Activated naive CD4-positive, alpha-beta T cell treated with anti-CD3 and anti-CD28 coated beads, Interleukin-2, amount 50 U/mL, for 72 hours (primary cell): Measurements from ENCODE around the gene CREBRF. TPM values are rescaled to one million over a fixed set of nuclear protein-coding genes. Genes with fewer than 3 reads are reported as not detected.
"Not testable (repeated sequence)": the region's sequence is repeated elsewhere in the genome, so short reads cannot be mapped to it uniquely, and the experiment has no call there.

Experiments
- ATAC-seq, 2 donors: fragments of 150-1000 bp; cut with Tn5 transposase; 2 replicates each; pipeline ENCODE4 v1.10.0; 2021; ENCODE audit warnings: mild to moderate bottlenecking in 2 of 2, moderate library complexity in 2 of 2
- DNase-seq, 2 donors: peaks; one replicate each; pipeline ENCODE4 v3.0.0; 2021 to 2022; ENCODE audit warnings: low spot score in 2 of 2
- H3K27ac Mint-ChIP-seq, 2 donors: one replicate each; pipeline ENCODE4 v1.8.0; 2022; ENCODE audit warnings: mild to moderate bottlenecking in 2 of 2, mixed read lengths in 2 of 2
- H3K36me3 Mint-ChIP-seq, 2 donors: one replicate each; pipeline ENCODE4 v1.8.0; 2022; ENCODE audit warnings: mixed read lengths in 2 of 2
- H3K9me3 Mint-ChIP-seq, 2 donors: one replicate each; pipeline ENCODE4 v1.8.0; 2022; ENCODE audit warnings: mixed read lengths in 2 of 2
- total RNA-seq, 2 donors: library from RNA; stranded (reverse); gene quantifications; one replicate each; pipeline ENCODE4 v1.2.3, GENCODE V29; 2022

Gene CREBRF
- total RNA-seq, 2 donors from 2014 or later: 12.7 to 39.6 TPM

DNA sequence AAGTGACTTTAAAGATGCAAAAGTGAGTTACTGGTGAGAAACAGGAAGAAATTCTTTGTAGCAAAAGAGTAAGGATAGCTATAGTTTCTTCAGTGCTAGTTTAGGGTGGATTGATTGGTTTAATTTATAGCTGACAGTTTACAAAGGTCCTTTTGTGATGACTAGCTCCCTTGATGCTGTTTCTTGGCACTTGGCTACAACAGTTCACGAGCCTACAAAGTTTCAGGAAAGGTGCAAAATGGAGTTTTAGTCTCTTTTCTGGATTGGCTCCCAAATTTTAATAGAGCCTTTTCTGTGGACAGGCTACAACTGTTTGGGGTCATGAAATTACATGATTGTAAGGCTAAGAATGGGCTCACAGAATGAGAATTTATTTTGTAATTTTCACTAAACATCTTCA lies 47.3 kb downstream of the CREBRF start:
- H3K9me3 Mint-ChIP-seq: peaks cover 4 to 7% of the 10 kb centered on the region in 2 donors
- DNase-seq (no peak), ATAC-seq (no peak)
- peaks cover 9 to 23% of the 10 kb centered on the region in 2 donors for H3K36me3 Mint-ChIP-seq
- peak overlapping the region in 1 of 2 donors; percentile 16 for H3K27ac Mint-ChIP-seq

DNA sequence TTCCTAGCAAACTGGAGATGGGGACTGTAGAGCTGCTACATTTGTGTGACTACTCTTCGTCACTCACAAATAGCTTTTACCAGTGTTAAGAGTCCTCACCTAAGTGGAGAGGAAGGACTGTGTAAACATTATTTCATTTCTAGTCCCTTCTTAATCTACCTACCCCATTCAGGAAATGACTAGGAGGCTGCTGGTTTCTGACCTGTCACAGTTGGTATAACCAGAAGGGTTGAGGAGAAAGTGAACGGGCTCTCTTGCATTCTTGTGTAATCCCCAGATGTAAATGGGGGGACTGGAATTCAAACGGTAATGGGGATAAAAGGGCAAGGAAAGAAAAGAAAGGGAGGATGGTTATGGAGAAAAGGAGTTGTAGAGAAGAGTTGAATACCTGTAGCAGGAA lies 52.8 kb downstream of the CREBRF start:
- DNase-seq (no peak), ATAC-seq (peak in 1 of 2 donors; percentile 51)
- Mint-ChIP-seq H3K27ac (peak overlapping the region; percentile 12 to 36), H3K9me3 (no peaks in the 10 kb centered on the region), H3K36me3 (no peaks in the 10 kb centered on the region)

DNA sequence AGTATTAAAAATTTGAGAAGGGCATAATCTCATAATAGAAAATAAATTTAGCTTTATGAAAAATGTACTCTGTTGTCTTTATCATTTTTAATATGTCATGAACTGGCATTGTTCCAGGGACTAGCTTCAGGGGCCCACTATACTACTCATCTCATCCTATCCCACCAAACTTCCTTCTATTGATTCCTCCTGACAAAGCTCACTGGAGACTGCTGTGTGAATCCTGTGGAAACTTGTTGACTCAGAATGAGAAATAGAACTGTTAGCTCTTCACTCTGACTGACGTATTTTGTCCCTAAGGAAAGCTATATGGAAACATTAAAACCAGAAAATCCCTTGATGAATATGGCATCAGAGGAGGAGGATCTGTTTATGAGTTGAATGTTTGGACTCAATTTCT lies 58.4 kb downstream of the CREBRF start:
- Mint-ChIP-seq H3K9me3 (peaks cover 0 to 6% of the 10 kb centered on the region in 2 donors), H3K36me3 (peaks cover 0 to 9% of the 10 kb centered on the region in 2 donors), H3K27ac (peak overlapping the region in 1 of 2 donors; percentile 36)
- ATAC-seq (peak; percentile 13 to 24), DNase-seq (no peak)

- ATAC-seq (no peak), DNase-seq (no peak)
- H3K27ac Mint-ChIP-seq: no peak overlapping the region
- H3K9me3 Mint-ChIP-seq: peaks cover 0 to 7% of the 10 kb centered on the region in 2 donors
- peaks cover 4 to 17% of the 10 kb centered on the region in 2 donors for H3K36me3 Mint-ChIP-seq
Measured at GRCh38 chr5:173119719-173120118, 63.6 kb downstream of the CREBRF start.

DNA sequence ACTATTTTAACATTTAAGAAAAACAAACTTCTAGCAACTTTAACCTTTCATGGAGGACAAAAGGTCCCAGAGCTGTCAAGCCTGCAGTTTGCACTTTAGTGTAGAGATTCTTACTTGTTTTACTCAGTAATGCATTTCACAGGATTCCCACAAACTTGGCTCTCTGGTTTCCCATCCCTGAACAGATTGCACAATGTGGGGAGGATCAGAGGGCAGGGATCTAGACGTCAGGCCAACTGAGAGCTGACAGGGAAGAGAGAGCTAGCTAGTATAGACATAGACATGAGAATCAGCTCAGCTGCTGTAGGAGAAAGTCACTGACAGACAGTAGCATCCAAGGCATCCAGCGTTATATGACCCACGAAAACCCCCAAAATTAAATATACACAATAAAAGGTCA lies 67.3 kb downstream of the CREBRF start:
- ATAC-seq: no peak
- no peak for DNase-seq
- Mint-ChIP-seq H3K27ac (no peak overlapping the region), H3K9me3 (peaks cover 0 to 7% of the 10 kb centered on the region in 2 donors), H3K36me3 (peaks cover 4 to 8% of the 10 kb centered on the region in 2 donors)

GRCh38 chr5:173132166-173132565 lies 76.0 kb downstream of the CREBRF start:
- not testable (repeated sequence) for H3K9me3 Mint-ChIP-seq, H3K27ac Mint-ChIP-seq, H3K36me3 Mint-ChIP-seq, DNase-seq, ATAC-seq

- DNase-seq (no peak), ATAC-seq (no peak)
- H3K27ac Mint-ChIP-seq: no peak overlapping the region
- no peaks in the 10 kb centered on the region for H3K9me3 Mint-ChIP-seq
- no peaks in the 10 kb centered on the region for H3K36me3 Mint-ChIP-seq
Measured at GRCh38 chr5:173138707-173139106, 82.6 kb downstream of the CREBRF start.

DNA sequence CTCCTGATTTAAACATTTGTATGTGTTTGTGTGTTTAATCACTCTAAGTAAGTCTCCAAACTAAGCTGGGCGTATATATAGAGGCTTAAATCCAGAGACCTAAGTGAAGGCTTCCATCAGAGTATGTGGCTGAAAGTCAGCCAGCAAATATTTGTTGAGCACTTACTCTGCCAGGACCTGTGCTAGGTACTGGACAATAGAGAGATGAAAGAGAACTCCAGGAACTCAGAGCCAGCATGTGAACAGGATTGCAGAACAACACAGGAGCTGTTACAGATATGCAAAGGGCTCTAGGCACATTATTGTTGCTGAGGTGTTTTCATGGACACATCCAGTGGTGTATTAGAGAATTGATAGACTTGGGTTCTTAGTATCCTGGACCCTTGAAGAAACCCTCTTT lies 83.5 kb downstream of the CREBRF start:
- H3K27ac Mint-ChIP-seq: peak overlapping the region; percentile 25 to 48
- no peaks in the 10 kb centered on the region for H3K36me3 Mint-ChIP-seq
- DNase-seq (no peak), ATAC-seq (no peak)
- no peaks in the 10 kb centered on the region for H3K9me3 Mint-ChIP-seq

DNA sequence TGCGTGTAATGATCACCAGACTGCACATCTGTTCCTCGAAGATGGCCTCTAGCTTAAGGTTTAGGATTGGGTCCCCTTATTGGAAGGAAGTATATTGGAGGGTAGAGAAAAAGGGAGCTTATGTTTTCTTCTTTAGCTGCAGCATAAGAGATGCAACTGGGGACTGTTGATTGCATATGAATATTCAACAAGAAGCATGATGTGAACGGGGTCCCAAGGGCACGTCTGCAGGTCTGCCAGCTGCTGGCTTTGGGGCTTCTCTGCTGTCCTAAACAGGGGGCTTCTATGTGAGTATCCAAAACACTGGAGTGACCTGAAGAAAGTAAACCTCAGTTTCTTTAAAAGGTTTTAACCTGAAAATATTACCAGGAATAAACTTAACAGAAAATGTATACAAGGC lies 84.6 kb downstream of the CREBRF start:
- Mint-ChIP-seq H3K9me3 (no peaks in the 10 kb centered on the region), H3K36me3 (peaks cover 0 to 4% of the 10 kb centered on the region in 2 donors), H3K27ac (no peak overlapping the region)
- ATAC-seq (no peak), DNase-seq (no peak)

DNA sequence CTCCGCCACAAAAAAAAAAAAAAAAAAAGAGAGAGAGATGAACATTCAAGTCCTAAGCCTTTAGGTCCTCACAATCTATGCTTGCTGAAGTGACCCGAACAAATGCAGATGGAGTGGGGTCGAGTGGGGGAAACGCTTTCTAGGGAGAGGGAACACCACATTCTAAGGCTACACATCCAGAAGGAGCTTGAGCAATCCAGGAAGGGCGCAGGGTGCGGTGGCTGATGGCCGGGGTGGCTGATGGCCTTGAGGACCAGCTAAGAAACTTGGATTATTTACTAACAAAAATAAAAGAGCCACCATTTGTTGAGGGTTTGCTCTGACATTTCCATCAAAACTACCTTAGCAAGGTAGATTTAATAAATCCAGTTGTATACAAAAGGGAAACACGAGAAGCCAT lies 87.4 kb downstream of the CREBRF start:
- ATAC-seq (no peak), DNase-seq (no peak)
- Mint-ChIP-seq H3K36me3 (peaks cover 0 to 15% of the 10 kb centered on the region in 2 donors), H3K9me3 (no peaks in the 10 kb centered on the region), H3K27ac (peak overlapping the region in 1 of 2 donors; percentile 99)

GRCh38 chr5:173144200-173145176 lies 88.3 kb downstream of the CREBRF start, which contains the start of gene BNIP1:
Gene BNIP1 (plus strand): TSS chr5:173144531. CDS start chr5:173144546, 15 bp downstream.
- Mint-ChIP-seq H3K9me3 (no peaks in the 10 kb centered on the region), H3K36me3 (peaks cover 3 to 24% of the 10 kb centered on the region in 2 donors), H3K27ac (peak within 1 kb of the TSS; percentile 98 to 99)
- ATAC-seq (peak; percentile 95 to 97), DNase-seq (peak; percentile 94 to 98)

- no peak for ATAC-seq
- DNase-seq: no peak
- no peak overlapping the region for H3K27ac Mint-ChIP-seq
- H3K36me3 Mint-ChIP-seq: peaks cover 4 to 33% of the 10 kb centered on the region in 2 donors
- H3K9me3 Mint-ChIP-seq: no peaks in the 10 kb centered on the region
Measured at GRCh38 chr5:173148354-173148753, 92.2 kb downstream of the CREBRF start.

- ATAC-seq (no peak), DNase-seq (no peak)
- no peak overlapping the region for H3K27ac Mint-ChIP-seq
- peaks cover 9 to 24% of the 10 kb centered on the region in 2 donors for H3K36me3 Mint-ChIP-seq
- no peaks in the 10 kb centered on the region for H3K9me3 Mint-ChIP-seq
Measured at GRCh38 chr5:173152547-173152946, 96.4 kb downstream of the CREBRF start.

DNA sequence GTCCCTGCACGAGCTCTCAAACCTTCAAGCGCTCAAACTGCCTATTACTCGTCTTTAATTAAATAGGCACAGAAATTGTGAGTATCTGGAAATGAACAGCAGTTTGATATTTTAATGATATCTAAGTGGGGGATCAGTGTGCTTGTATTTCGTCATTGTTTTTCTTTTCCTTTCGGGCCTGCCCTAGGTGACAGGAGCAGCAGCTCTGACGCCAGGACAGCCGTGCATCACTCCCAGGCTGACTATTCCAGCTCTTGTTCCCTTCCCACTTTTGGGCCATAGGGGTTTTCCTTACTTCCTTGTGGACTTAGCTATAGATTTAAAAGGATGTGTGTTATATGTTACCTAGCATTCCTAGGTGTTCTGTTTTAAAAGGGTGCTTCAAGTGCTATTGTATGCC lies 97.7 kb downstream of the CREBRF start:
- no peak for ATAC-seq
- Mint-ChIP-seq H3K36me3 (peaks cover 9 to 16% of the 10 kb centered on the region in 2 donors), H3K27ac (peak overlapping the region in 1 of 2 donors; percentile 35)

GRCh38 chr5:173154619-173155018 lies 98.5 kb downstream of the CREBRF start:
- not testable (repeated sequence) for DNase-seq, H3K9me3 Mint-ChIP-seq, H3K36me3 Mint-ChIP-seq, ATAC-seq
- H3K27ac Mint-ChIP-seq: peak overlapping the region; percentile 35 to 53

More for the DNA sequence above, 97.7 kb downstream of the CREBRF start:
- no peaks in the 10 kb centered on the region for H3K9me3 Mint-ChIP-seq
- no peak for DNase-seq

GRCh38 chr5:173155912-173156311 lies 99.8 kb downstream of the CREBRF start:
- no peaks in the 10 kb centered on the region for H3K9me3 Mint-ChIP-seq
- no peak for ATAC-seq
- H3K27ac Mint-ChIP-seq: no peak overlapping the region
- H3K36me3 Mint-ChIP-seq: peaks cover 5 to 6% of the 10 kb centered on the region in 2 donors
- DNase-seq: no peak

GRCh38 chr5:173158366-173158765 lies 102.2 kb downstream of the CREBRF start:
- no peaks in the 10 kb centered on the region for H3K9me3 Mint-ChIP-seq
- ATAC-seq (no peak), DNase-seq (no peak)
- peak overlapping the region in 1 of 2 donors; percentile 55 for H3K27ac Mint-ChIP-seq
- H3K36me3 Mint-ChIP-seq: peaks cover 0 to 5% of the 10 kb centered on the region in 2 donors
